Measurements from ENCODE around the gene UBQLNL.

The UBQLNL gene

GRCh38 chr11:5504403-5504921 lies 12.0 kb downstream of the UBQLNL start:
- no peak for TF ChIP-seq FOXP2 (optimal IDR thresholded peaks at IDR 0.05; ENCODE audit: control extremely low read depth, extremely low read length, insufficient read depth)
- no peak for TF ChIP-seq EZH2 (IDR thresholded peaks at IDR 0.05)
- TF ChIP-seq POLR2AphosphoS5 (IDR thresholded peaks at IDR 0.05; ENCODE audit: borderline replicate concordance, low read depth, low read length): no peak
- Histone ChIP-seq H3K36me3 (ENCODE audit: insufficient read depth, low read length) (no peaks in the 10 kb centered on the region), H3K27ac (no peak overlapping the region), H3K9ac (ENCODE audit: insufficient read length) (no peak overlapping the region), H3K9me3 (ENCODE audit: low read depth, low read length) (no peaks in the 10 kb centered on the region), H3K4me3 (no peak overlapping the region)
- DNase-seq (ENCODE audit: low read depth, low spot score): no peak

DNA sequence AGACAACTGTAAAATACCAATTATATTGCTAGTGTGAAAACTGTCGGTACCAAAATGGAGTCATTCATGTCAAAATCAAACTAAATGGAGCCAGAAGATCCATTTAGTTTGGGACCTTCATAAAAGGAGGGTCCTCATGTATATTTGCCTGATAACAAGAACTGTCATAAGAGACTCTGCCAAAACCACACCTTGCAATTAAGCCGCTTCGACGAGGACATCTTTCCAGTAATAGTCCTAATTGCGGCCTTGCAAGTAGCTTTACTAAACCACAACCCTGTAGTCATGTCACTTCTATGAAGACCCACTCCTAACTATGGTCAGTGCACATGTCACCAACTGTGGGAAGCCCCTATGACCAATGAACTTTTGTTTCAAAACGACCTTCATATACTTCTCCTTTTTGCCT lies 16.1 kb downstream of the UBQLNL start:
- H3K4me3 ChIP-seq: no peak overlapping the region
- no peak overlapping the region for H3K9ac ChIP-seq (ENCODE audit: insufficient read length)
- no peak overlapping the region for H3K27ac ChIP-seq
- H3K36me3 ChIP-seq (ENCODE audit: insufficient read depth, low read length): no peaks in the 10 kb centered on the region
- TF ChIP-seq FOXP2 (optimal IDR thresholded peaks at IDR 0.05; ENCODE audit: control extremely low read depth, extremely low read length, insufficient read depth): no peak
- TF ChIP-seq EZH2 (IDR thresholded peaks at IDR 0.05): no peak
- TF ChIP-seq POLR2AphosphoS5 (IDR thresholded peaks at IDR 0.05; ENCODE audit: borderline replicate concordance, low read depth, low read length): no peak
- DNase-seq (ENCODE audit: low read depth, low spot score): no peak
- no peaks in the 10 kb centered on the region for H3K9me3 ChIP-seq (ENCODE audit: low read depth, low read length)

GRCh38 chr11:5499671-5500070 lies 16.8 kb downstream of the UBQLNL start:
- Histone ChIP-seq H3K9ac (ENCODE audit: insufficient read length) (no peak overlapping the region), H3K9me3 (ENCODE audit: low read depth, low read length) (no peaks in the 10 kb centered on the region)
- TF ChIP-seq POLR2AphosphoS5 (IDR thresholded peaks at IDR 0.05; ENCODE audit: borderline replicate concordance, low read depth, low read length) (no peak), EZH2 (IDR thresholded peaks at IDR 0.05) (no peak), FOXP2 (optimal IDR thresholded peaks at IDR 0.05; ENCODE audit: control extremely low read depth, extremely low read length, insufficient read depth) (no peak)

GRCh38 chr11:5489576-5490357 lies 26.7 kb downstream of the UBQLNL start:
- DNase-seq (ENCODE audit: low read depth, low spot score): no peak
- H3K9ac ChIP-seq (ENCODE audit: insufficient read length): no peak overlapping the region
- no peak for TF ChIP-seq FOXP2 (optimal IDR thresholded peaks at IDR 0.05; ENCODE audit: control extremely low read depth, extremely low read length, insufficient read depth)
- no peak for TF ChIP-seq EZH2 (IDR thresholded peaks at IDR 0.05)
- no peak for TF ChIP-seq POLR2AphosphoS5 (IDR thresholded peaks at IDR 0.05; ENCODE audit: borderline replicate concordance, low read depth, low read length)
- H3K36me3 ChIP-seq (ENCODE audit: insufficient read depth, low read length): no peaks in the 10 kb centered on the region
- H3K9me3 ChIP-seq (ENCODE audit: low read depth, low read length): no peaks in the 10 kb centered on the region
- H3K27ac ChIP-seq: no peak overlapping the region
- H3K4me3 ChIP-seq: no peak overlapping the region

More at GRCh38 chr11:5499671-5500070, 16.8 kb downstream of the UBQLNL start:
- no peak for DNase-seq (ENCODE audit: low read depth, low spot score)
- no peaks in the 10 kb centered on the region for H3K36me3 ChIP-seq (ENCODE audit: insufficient read depth, low read length)
- H3K27ac ChIP-seq: no peak overlapping the region
- H3K4me3 ChIP-seq: no peak overlapping the region

DNA sequence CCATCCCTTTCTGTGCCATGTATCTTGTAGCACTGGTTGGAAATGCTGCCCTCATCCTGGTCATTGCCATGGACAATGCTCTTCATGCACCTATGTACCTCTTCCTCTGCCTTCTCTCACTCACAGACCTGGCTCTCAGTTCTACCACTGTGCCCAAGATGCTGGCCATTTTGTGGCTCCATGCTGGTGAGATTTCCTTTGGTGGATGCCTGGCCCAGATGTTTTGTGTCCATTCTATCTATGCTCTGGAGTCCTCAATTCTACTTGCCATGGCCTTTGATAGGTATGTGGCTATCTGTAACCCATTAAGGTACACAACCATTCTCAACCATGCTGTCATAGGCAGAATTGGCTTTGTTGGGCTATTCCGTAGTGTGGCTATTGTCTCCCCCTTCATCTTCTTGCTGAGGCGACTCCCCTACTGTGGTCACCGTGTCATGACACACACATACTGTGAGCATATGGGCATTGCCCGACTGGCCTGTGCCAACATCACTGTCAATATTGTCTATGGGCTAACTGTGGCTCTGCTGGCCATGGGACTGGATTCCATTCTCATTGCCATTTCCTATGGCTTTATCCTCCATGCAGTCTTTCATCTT lies 27.6 kb downstream of the UBQLNL start:
- Histone ChIP-seq H3K4me3 (no peak overlapping the region), H3K9ac (ENCODE audit: insufficient read length) (no peak overlapping the region), H3K36me3 (ENCODE audit: insufficient read depth, low read length) (no peaks in the 10 kb centered on the region), H3K9me3 (ENCODE audit: low read depth, low read length) (no peaks in the 10 kb centered on the region), H3K27ac (no peak overlapping the region)
- TF ChIP-seq FOXP2 (optimal IDR thresholded peaks at IDR 0.05; ENCODE audit: control extremely low read depth, extremely low read length, insufficient read depth) (no peak), EZH2 (IDR thresholded peaks at IDR 0.05) (no peak), POLR2AphosphoS5 (IDR thresholded peaks at IDR 0.05; ENCODE audit: borderline replicate concordance, low read depth, low read length) (no peak)
- DNase-seq (ENCODE audit: low read depth, low spot score): no peak

GRCh38 chr11:5488385-5488784 lies 28.1 kb downstream of the UBQLNL start, which contains the start of gene OR52D1:
Gene OR52D1, plus strand, starts transcription at chr11:5488685. Its CDS starts 22 bp downstream, at chr11:5488707.
- Histone ChIP-seq H3K4me3 (no peak within 1 kb of the TSS), H3K9ac (ENCODE audit: insufficient read length) (no peak within 1 kb of the TSS), H3K9me3 (ENCODE audit: low read depth, low read length) (no peaks in the 10 kb centered on the region), H3K27ac (no peak within 1 kb of the TSS), H3K36me3 (ENCODE audit: insufficient read depth, low read length) (no peaks in the 10 kb centered on the region)
- no peak for DNase-seq (ENCODE audit: low read depth, low spot score)
- TF ChIP-seq POLR2AphosphoS5 (IDR thresholded peaks at IDR 0.05; ENCODE audit: borderline replicate concordance, low read depth, low read length): no peak

DNA sequence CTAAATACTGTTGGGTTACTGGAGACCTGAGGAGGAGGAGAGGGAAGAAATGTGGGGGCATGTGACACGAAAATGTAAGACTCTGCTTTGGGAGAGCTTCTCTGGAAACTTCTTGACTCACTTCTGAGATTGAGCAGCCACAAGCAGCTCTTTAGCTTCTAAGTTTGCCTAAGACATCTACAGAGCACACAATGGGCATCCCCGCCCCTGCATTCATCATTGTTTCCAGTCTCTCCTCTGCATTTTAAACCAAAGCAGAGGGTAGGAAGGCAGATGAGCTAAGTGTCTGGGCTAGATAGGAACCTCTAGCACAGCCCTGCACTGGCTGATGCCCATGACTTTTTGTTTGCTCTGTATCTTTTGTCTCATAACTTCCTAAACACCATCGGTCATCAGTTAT lies 30.1 kb downstream of the UBQLNL start:
- no peak for TF ChIP-seq POLR2AphosphoS5 (IDR thresholded peaks at IDR 0.05; ENCODE audit: borderline replicate concordance, low read depth, low read length)
- TF ChIP-seq FOXP2 (optimal IDR thresholded peaks at IDR 0.05; ENCODE audit: control extremely low read depth, extremely low read length, insufficient read depth): no peak
- no peak for TF ChIP-seq EZH2 (IDR thresholded peaks at IDR 0.05)
- DNase-seq (ENCODE audit: low read depth, low spot score): no peak
- H3K4me3 ChIP-seq: no peak overlapping the region
- no peak overlapping the region for H3K9ac ChIP-seq (ENCODE audit: insufficient read length)
- no peak overlapping the region for H3K27ac ChIP-seq
- H3K36me3 ChIP-seq (ENCODE audit: insufficient read depth, low read length): no peaks in the 10 kb centered on the region
- no peaks in the 10 kb centered on the region for H3K9me3 ChIP-seq (ENCODE audit: low read depth, low read length)

- Histone ChIP-seq H3K27ac (no peak overlapping the region), H3K4me3 (no peak overlapping the region), H3K36me3 (ENCODE audit: insufficient read depth, low read length) (no peaks in the 10 kb centered on the region), H3K9me3 (ENCODE audit: low read depth, low read length) (no peaks in the 10 kb centered on the region), H3K9ac (ENCODE audit: insufficient read length) (no peak overlapping the region)
- TF ChIP-seq POLR2AphosphoS5 (IDR thresholded peaks at IDR 0.05; ENCODE audit: borderline replicate concordance, low read depth, low read length) (no peak), EZH2 (IDR thresholded peaks at IDR 0.05) (no peak), FOXP2 (optimal IDR thresholded peaks at IDR 0.05; ENCODE audit: control extremely low read depth, extremely low read length, insufficient read depth) (no peak)
- DNase-seq (ENCODE audit: low read depth, low spot score): no peak
These were observed 30.5 kb downstream of the UBQLNL start for GRCh38 chr11:5486003-5486402.

All from SK-N-MC (cell line).